DND-41 (cell line): ENCODE data around the gene TSPAN6.

Source experiments
- EZH2 ChIP-seq: IDR thresholded peaks from 3 replicates; pipeline ENCODE4 v1.6.1; 2012; ENCODE audit warnings: borderline replicate concordance, low read depth, mild to moderate bottlenecking, moderate library complexity, low read length, inconsistent platforms; ENCODE audit not compliant: severe bottlenecking
- TF ChIP-seq, protein P1 (sequence below): IDR thresholded peaks from 2 replicates; pipeline ENCODE4 v1.5.1; 2012; ENCODE audit warnings: borderline replicate concordance, low read length, moderate library complexity, mild to moderate bottlenecking; ENCODE audit not compliant: poor library complexity, severe bottlenecking; ENCODE audit errors: extremely low read depth

DNA sequence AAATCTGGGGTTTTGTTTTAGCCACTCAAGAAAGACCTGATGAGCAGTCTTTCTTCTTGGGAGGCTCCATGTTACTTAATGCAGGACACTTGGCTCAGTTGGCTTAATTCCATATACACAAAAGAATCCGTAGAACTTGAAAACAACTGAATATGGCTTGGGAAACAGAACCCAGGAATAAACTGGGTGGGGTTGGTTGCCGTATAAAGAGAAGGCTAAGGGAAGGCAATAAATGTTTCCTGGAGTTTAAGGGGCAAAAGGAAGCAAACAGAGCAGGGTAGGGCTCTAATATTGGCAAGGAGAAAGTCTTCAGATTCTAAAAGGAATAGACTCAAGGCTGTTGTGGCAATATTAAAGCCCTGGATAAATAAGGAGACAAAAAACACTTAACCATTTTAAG, 43.5 kb downstream of the TSPAN6 start:
- TF ChIP-seq, protein P1, sequence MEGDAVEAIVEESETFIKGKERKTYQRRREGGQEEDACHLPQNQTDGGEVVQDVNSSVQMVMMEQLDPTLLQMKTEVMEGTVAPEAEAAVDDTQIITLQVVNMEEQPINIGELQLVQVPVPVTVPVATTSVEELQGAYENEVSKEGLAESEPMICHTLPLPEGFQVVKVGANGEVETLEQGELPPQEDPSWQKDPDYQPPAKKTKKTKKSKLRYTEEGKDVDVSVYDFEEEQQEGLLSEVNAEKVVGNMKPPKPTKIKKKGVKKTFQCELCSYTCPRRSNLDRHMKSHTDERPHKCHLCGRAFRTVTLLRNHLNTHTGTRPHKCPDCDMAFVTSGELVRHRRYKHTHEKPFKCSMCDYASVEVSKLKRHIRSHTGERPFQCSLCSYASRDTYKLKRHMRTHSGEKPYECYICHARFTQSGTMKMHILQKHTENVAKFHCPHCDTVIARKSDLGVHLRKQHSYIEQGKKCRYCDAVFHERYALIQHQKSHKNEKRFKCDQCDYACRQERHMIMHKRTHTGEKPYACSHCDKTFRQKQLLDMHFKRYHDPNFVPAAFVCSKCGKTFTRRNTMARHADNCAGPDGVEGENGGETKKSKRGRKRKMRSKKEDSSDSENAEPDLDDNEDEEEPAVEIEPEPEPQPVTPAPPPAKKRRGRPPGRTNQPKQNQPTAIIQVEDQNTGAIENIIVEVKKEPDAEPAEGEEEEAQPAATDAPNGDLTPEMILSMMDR, result no peak
- TF ChIP-seq EZH2, result no peak
